Medulla oblongata (tissue), 1 donor: ENCODE results near the gene TTLL11.

Source experiments
- DNase-seq: peaks from one replicate; pipeline ENCODE4 v3.0.0-alpha.2; 2015; ENCODE audit errors: extremely low spot score

TTLL11 gene

GRCh38 chr9:121786998-121787422 is 306.1 kb downstream of the TTLL11 start:
- no peak for DNase-seq

- no peak for DNase-seq
These were observed 306.6 kb downstream of the TTLL11 start for GRCh38 chr9:121786543-121786948.

GRCh38 chr9:121785673-121786542 is 307.2 kb downstream of the TTLL11 start:
- no peak for DNase-seq

GRCh38 chr9:121784731-121785411 is 308.2 kb downstream of the TTLL11 start:
- DNase-seq = no peak

GRCh38 chr9:121783521-121784507 is 309.3 kb downstream of the TTLL11 start:
- peak; percentile 43 for DNase-seq

- DNase-seq = no peak
These were observed 310.0 kb downstream of the TTLL11 start for GRCh38 chr9:121783111-121783510.

- no peak for DNase-seq
These were observed 310.5 kb downstream of the TTLL11 start for GRCh38 chr9:121782514-121783110.

- DNase-seq = no peak
These were observed 311.2 kb downstream of the TTLL11 start for GRCh38 chr9:121781701-121782464.

- no peak for DNase-seq
These were observed 312.0 kb downstream of the TTLL11 start for GRCh38 chr9:121781145-121781548.

GRCh38 chr9:121780177-121781040 is 312.7 kb downstream of the TTLL11 start:
- DNase-seq = no peak

- DNase-seq = peak; percentile 38
These were observed 313.6 kb downstream of the TTLL11 start for GRCh38 chr9:121779381-121780117.

- DNase-seq = peak; percentile 28
These were observed 314.6 kb downstream of the TTLL11 start for GRCh38 chr9:121778252-121779225.

- DNase-seq = no peak
These were observed 316.1 kb downstream of the TTLL11 start for GRCh38 chr9:121776739-121777637.

GRCh38 chr9:121776001-121776738 is 316.9 kb downstream of the TTLL11 start:
- DNase-seq = no peak

- no peak for DNase-seq
These were observed 318.1 kb downstream of the TTLL11 start for GRCh38 chr9:121774715-121775613.
